ENCODE data around the gene CD80.
"Not testable (repeated sequence)": the region's sequence is repeated elsewhere in the genome, so short reads cannot be mapped to it uniquely, and the experiment has no call there.

Gene CD80

DNA sequence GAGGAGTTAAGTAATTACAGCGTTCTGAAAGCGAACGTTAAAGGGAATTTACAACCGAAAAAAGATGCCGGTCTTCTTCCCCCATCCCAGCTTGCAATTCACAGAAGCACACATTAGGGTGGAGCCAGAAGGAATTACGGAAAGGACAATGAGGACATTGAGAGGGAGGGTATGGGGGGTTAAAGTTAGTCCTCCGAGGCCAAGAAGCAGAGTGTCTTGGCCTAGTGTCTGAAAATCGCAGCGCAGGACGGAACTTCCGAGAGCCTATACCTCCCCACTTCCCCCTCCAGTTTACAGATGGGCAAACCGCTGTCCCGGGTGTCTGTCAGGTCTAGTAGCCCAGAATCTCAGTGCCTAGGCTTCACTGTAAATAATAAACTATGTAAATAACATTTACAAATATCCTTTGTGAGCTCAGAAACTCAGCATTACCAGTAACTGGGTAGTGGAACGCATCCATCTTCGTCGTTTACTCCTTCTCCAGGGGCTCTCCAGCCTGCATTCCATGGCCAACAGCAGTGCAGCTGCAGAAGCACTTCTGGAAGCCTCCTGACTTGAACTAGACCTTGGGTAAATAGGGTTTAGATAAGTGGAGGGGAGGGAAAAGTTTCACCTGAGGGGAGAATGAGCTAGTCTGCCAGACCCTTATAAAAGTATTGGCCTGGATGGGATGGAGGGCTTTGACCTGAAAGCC lies 20.8 kb upstream of the CD80 start:
- no peak for DNase-seq

GRCh38 chr3:119579366-119580066 lies 20.1 kb upstream of the CD80 start, which contains the start of gene ADPRH:
Gene ADPRH (plus strand): TSS chr3:119579492. CDS start chr3:119582170, 2,678 bp downstream.
- DNase-seq = no peak

GRCh38 chr3:119575507-119575906 lies 16.1 kb upstream of the CD80 start:
- no peak for DNase-seq

DNA sequence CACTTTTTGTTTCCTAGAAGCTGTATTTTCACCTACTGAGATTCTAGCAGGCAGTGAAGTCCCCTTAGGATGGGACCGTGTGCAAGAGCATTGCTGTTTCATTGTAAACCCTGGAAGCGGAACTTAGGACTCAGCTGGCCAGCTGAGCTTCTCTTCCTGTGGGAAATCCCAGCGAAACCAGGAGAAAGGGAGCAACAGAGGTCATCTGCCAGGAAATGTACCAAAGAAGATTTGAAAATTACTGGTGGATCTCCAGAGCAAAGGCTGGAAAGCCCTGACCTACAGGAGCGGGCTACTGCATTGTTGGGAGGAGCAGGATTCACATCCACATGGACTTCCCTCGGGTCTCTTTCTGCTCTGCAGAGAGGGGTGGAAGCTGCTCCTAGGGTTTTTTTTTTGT lies 12.3 kb upstream of the CD80 start:
- no peak for DNase-seq

- DNase-seq = no peak
Measured at GRCh38 chr3:119571230-119571629, 11.8 kb upstream of the CD80 start.

- DNase-seq = no peak
Measured at GRCh38 chr3:119570229-119570628, 10.8 kb upstream of the CD80 start.

DNA sequence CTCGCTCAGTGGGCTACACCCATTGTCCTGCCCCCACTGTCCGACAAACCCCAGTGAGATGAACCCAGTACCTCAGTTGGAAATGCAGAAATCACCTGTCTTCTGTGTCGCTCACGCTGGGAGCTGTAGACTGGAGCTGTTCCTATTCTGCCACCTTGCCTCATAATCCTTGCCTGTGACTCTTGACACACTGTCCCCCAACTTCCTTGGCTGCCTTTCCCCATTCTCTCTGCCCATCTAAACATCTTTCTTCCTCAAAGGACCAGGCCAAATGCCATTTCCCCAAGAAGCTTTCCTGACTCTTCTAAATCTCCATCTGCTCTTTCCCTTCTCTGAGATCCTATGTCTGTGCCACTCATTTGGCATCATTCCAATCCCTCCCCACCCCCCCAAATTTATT lies 9.7 kb upstream of the CD80 start:
- no peak for DNase-seq

DNA sequence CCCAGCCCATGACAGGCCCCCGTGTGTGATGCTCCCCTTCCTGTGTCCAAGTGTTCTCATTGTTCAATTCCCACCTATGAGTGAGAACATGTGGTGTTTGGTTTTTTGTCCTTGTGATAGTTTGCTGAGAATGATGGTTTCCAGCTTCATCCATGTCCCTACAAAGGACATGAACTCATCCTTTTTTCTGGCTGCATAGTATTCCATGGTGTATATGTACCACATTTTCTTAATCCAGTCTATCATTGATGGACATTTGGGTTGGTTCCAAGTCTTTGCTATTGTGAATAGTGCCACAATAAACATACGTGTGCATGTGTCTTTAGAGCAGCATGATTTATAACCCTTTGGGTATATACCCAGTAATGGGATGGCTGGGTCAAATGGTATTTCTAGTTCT lies 3.9 kb upstream of the CD80 start:
- DNase-seq = not testable (repeated sequence)

GRCh38 chr3:119562307-119562961 lies 3.0 kb upstream of the CD80 start:
- DNase-seq = no peak

GRCh38 chr3:119560160-119560559 lies 746 bp upstream of the CD80 start:
- no peak for DNase-seq

DNA sequence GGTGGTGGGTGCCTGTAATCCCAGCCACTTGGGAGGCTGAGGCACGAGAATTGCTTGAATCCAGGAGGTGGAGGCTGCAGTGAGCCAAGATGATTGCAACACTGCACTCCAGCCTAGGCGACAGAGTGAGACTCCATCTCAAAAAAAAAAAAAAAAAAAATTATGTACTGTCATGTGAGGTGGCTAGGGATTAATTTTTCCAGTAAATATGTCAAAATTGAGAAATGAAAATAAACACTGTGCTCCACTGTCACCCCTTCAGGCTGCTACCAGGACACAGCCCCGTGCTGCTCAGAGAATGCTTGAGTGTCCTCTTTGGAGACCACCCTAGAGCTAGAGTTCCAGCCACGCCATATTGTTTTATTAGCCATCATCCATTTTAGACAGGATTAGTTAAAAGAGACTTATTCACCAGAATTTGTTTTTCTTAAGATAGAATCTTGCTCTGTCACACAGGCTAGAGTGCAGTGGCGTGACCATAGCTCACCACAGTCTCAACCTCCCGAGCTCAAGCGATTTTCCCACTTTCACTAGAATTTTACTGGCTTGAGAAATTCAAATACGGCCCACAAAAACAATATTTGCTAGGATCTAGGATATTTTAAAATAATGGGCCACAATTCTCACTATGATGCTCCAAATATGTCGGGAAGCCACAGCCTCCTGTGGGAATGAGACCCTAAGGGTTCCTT lies 642 bp downstream of the CD80 start:
- DNase-seq = no peak

DNA sequence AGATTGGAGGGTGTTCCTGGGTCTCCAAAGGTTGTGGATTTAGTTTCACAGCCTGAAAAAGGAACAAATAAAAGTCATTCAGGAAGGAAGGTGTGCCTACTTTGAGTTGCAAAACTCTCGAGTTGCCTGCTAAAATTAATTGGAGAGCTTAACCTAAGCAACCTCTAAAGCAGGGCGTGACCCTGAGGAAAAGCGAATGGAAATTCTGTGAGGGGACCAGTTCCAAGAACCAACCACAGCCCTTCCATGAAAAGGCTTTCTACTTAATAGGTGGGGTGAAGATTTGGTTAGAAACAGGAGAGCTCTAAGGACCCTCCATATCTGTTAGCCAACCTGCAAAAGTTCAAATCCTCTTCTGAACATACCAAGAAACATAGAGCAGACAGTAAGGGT lies 1.5 kb downstream of the CD80 start:
- DNase-seq = no peak

- DNase-seq = no peak
Measured at GRCh38 chr3:119557192-119557876, 2.1 kb downstream of the CD80 start.

GRCh38 chr3:119555929-119556328 lies 3.5 kb downstream of the CD80 start:
- no peak for DNase-seq

GRCh38 chr3:119555309-119555735 lies 4.1 kb downstream of the CD80 start:
- DNase-seq = no peak

DNA sequence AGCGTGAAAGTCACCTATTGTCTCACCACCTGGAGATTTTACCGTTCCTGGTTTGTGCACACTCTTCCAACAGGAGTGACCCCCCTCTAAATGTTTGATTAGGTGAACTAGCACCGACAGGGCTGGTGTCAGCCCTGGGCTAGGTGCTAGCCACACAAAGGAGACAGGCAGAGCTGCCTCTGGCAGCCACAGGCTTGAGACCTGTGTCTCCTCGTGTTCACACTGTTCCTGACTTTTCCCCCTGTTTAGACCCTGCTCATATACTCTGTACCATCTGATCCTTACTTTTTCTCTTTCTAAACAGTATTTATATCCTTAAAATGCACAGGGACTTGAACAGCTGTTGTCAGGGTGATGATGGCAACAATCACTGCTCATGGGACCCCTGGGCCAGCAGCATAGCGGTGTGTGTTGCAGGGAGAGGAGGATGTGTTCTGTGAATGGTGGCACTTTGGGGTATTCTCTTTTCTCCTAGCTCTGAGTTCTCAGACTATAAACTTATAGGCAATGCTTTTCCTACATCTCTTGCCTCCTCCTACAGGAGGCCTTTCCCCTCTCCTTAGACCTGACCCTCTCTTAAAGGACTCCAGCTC lies 5.5 kb downstream of the CD80 start:
- no peak for DNase-seq

DNA sequence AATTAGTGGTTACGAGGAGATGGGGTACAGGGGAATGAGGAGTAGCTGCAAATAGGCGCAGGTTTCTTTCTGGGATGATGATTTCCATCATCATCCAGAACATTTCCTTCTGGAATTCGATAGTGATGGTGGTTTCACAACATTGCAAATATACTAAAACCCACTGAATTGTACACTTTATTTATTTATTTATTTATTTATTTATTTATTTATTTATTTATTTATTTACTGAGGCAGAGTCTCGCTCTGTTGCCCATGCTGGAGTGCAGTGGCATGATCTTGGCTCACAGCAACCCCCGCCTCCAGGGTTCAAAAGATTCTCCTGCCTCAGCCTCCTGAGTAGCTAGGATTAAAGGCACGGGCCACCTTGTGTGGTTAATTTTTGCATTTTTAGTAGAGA lies 6.5 kb downstream of the CD80 start:
- not testable (repeated sequence) for DNase-seq

DNA sequence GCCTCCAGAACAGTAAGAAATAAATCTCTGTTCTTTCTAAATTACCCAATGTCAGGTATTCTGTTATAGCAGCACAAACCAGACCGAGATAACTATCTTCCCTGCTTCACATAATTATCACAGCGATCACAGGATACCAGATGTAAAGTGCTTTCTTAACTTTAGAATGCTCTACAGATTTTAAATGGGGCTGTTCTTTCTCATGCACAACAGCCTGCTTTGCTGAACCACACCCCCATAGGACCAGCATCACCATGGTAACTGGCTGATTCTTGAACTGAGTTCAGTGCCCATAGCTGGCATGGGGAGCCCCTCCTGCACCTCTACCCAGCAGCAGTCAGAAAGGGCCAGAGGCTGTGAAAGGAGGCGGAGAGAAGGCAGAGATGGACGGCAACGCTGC lies 7.8 kb downstream of the CD80 start:
- no peak for DNase-seq

DNA sequence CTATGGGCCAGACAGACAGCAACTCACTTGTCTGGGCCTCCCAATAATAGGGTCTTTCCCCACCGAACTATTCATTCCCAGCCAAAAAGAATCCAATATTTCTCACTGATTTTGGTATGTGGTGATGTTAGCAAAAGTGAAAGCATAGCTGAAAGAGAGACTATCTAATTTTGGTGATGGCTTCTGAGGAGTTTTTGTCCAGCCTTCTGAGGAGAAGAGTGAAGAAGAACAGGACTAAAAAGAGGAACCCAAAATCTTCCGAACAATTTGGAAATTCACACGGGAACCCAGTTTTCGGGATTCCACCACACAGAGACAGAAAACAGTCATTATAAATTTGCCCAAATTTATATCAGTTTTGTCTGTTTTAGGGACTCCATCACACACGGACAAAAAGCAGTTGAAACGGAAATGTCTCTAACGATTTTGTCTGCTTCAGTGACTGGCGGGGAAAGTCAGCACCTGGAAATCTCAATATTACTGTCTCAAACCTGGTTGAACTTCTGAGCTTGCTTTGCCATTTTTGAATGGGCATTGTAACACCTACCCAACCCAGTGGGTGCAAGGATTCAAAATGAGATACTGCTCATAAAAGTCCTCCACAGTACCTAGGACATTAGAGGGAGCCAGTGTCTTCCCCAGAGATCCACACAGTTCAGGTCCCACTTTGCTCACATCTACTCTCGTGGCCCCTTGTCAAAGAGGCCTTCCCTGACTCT lies 9.1 kb downstream of the CD80 start:
- no peak for DNase-seq

DNA sequence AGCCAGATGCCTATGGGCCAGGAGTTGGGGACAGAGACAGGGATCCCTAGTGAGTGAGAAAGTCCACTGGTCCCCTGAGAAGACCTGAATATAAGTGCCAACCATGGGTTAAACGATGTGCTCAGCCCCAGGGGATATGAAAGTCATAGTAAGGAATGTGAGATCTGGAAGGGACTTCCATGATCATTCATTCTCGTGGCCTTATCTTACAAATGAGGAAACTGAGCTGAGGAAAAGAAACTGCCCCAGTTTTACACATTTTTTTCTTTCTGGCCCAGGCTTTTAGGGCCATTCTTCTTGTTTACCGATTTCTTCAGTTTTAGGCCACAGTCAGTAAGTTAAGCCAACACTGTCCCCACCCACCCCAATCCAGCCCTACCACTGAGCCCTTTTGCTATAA lies 11.1 kb downstream of the CD80 start:
- no peak for DNase-seq

DNA sequence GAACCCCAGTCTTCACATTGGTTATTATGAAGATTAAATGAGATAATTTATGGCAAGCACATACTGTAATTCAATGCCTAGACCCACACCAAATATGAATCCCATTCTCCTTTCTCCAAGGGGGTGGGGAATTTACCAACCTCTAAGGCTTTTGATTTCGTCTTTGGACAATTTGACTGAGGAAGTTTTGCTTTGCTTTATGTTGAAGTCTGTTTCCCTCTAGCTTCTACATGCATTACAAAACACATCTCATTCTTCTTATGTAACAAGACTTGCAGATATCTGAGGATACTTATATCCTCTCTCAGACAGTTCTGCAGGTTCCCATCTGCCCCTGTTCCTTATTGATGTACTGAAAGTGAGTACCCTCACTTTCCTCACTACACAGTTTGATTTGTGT lies 12.2 kb downstream of the CD80 start:
- no peak for DNase-seq

DNA sequence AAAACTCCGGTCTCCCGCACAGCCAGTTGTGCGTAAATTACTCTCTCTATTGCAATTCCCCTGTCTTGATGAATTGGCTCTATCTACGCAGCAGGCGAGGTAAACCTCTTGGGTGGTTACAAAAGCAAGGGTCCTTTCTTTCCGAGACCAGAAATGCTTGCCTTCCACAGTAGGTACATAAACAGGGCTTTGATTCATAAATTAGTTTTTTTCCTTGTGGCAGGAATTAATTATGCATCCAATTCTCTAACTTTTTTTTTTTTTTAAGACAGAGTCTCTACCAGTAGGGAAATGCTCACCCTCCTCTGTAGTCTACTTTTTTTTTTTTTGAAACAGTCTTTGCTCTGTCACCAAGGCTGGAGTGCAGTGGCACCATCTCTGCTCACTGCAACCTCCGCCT lies 16.3 kb downstream of the CD80 start:
- no peak for DNase-seq

All from cerebellar nuclear complex (tissue), 1 donor.